Mesothelial cell of epicardium (in vitro differentiated cells): ENCODE results near the gene VAV3. TPM values are rescaled to one million over a fixed set of nuclear protein-coding genes. Genes with fewer than 3 reads are reported as not detected.

Experiments used
- DNase-seq, 2 experiments: peaks; one replicate each; pipeline ENCODE4 v3.0.0; 2021; ENCODE audit warnings: low spot score in 2 of 2; ENCODE audit not compliant: unreplicated experiment in 2 of 2
- H3K27ac Mint-ChIP-seq: 2 replicates; pipeline ENCODE4 v1.8.0; 2021; ENCODE audit warnings: mixed read lengths
- H3K27me3 Mint-ChIP-seq: 2 replicates; pipeline ENCODE4 v1.8.0; 2021; ENCODE audit warnings: low read depth, mixed read lengths
- H3K36me3 Mint-ChIP-seq: 2 replicates; pipeline ENCODE4 v1.8.0; 2021; ENCODE audit warnings: mixed read lengths
- H3K4me1 Mint-ChIP-seq: 2 replicates; pipeline ENCODE4 v1.8.0; 2021; ENCODE audit warnings: mixed read lengths
- H3K4me3 Mint-ChIP-seq: 2 replicates; pipeline ENCODE4 v1.8.0; 2021; ENCODE audit warnings: mild to moderate bottlenecking, moderate library complexity, mixed read lengths
- H3K9me3 Mint-ChIP-seq: 2 replicates; pipeline ENCODE4 v1.8.0; 2021; ENCODE audit warnings: mixed read lengths
- total RNA-seq: library from RNA; stranded (reverse); gene quantifications from 3 replicates; pipeline ENCODE4 v1.2.1, GENCODE V29; 2021
- TF ChIP-seq, protein P1 (sequence below): fragments of 200-600 bp; sonication (generic); IDR thresholded peaks from one replicate; pipeline ENCODE4 v1.5.0; 2021; ENCODE audit warnings: antibody characterized with exemption; ENCODE audit not compliant: unreplicated experiment

Gene VAV3
- total RNA-seq, 1 donor from 2014 or later: 3.2 TPM

DNA sequence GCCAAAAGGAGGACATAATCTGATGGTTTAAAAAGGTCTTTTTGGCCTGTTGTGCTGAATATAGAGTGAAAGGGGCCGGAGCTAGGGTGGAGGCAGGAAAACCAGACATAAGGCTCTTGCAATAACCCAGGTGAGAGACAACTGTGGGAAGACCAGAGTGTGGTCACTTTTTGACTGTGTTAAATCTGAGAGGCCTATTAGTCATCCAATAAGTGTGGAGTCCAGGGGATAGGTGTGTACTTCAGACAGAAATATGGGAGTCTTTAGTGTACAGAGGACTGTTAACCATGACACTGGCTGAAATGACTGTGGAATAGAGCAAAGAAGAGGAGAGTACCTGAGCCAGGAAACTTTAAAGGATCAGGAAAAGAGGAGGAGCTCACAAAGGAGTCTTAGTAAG is 89.3 kb downstream of the VAV3 start:
- Mint-ChIP-seq H3K27me3 (no peaks in the 10 kb centered on the region), H3K4me1 (peaks cover 12% of the 10 kb centered on the region), H3K4me3 (no peak overlapping the region), H3K36me3 (no peaks in the 10 kb centered on the region), H3K27ac (no peak overlapping the region), H3K9me3 (peaks cover 12% of the 10 kb centered on the region)
- TF ChIP-seq, protein P1, sequence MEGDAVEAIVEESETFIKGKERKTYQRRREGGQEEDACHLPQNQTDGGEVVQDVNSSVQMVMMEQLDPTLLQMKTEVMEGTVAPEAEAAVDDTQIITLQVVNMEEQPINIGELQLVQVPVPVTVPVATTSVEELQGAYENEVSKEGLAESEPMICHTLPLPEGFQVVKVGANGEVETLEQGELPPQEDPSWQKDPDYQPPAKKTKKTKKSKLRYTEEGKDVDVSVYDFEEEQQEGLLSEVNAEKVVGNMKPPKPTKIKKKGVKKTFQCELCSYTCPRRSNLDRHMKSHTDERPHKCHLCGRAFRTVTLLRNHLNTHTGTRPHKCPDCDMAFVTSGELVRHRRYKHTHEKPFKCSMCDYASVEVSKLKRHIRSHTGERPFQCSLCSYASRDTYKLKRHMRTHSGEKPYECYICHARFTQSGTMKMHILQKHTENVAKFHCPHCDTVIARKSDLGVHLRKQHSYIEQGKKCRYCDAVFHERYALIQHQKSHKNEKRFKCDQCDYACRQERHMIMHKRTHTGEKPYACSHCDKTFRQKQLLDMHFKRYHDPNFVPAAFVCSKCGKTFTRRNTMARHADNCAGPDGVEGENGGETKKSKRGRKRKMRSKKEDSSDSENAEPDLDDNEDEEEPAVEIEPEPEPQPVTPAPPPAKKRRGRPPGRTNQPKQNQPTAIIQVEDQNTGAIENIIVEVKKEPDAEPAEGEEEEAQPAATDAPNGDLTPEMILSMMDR: no peak
- no peak for DNase-seq

DNA sequence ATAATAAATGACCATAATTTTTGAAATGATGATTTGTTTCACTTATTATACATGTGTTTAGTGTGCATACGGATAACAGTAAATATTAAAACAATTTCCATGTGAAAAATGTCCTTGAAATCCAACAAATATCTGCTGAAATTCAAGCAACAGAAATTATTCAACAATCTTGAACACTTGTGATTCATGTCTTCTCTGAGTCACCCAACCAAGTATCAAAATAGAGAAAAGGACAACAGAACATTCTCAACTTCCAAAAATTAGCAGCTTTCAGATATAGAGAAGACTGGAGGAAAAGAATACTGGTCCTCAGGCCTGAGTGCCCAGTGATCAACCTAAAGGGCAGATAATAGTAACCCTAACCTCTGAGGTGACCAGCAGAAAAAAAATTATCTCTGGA is 90.8 kb downstream of the VAV3 start:
- H3K27ac Mint-ChIP-seq: no peak overlapping the region
- DNase-seq: no peak
- TF ChIP-seq, protein P1: no peak

DNA sequence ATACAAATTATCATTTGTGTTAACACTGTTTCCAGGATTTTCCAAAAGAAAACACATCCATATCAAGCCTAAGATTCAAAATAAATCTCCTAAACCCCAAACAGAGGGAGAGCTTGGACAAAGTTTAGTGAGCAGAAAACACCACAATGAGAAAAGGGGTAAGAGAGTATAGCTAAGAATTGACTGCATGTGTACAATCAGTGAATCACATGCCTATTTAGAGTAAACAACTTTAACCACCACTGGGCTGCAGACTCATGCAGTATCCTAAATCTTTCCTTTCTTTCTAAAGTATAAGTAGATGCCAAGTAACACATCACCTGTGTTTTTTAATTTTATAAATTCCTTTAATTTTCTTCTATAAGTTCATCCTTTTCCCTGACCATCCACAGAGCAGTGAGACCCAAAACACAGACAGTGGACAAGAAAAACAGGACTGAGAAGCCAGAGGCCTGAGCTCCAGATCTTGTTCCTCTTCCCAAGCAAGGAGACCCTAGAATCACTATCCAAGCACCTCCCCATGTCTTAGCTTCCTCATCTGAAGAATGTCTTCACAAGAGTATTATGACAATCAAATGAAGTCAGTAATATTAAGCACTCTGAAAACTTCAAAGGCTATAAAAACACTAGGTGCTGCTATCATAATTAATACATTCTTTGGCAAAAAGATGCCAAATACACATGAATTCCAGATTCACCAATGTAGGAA is 93.1 kb downstream of the VAV3 start:
- Mint-ChIP-seq H3K9me3 (peaks cover 11% of the 10 kb centered on the region), H3K27me3 (peaks cover 5% of the 10 kb centered on the region)
- no peak for DNase-seq

More for the DNA sequence above, 90.8 kb downstream of the VAV3 start:
- Mint-ChIP-seq H3K4me1 (peaks cover 6% of the 10 kb centered on the region), H3K9me3 (peaks cover 18% of the 10 kb centered on the region), H3K27me3 (peaks cover 3% of the 10 kb centered on the region), H3K4me3 (no peak overlapping the region), H3K36me3 (no peaks in the 10 kb centered on the region)

DNA sequence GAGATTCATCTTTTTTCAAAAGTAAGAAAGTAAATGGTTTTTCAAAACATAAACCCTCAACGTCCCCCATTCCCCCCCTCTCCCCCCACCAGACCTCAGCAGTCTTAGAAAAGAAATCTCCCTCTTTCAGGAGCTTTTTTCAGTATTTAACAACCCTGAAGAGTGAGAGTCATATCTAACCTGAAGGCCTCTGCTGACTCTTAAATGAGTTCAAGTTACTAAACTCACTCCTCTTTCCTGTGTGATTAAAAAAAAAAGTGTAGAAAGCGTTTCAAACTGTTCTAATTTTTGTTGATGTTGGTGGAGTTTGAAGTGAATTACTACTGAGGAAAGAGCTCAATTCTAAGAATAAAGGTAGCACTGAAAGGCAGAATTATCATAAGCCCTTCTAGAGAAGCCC is 93.7 kb downstream of the VAV3 start:
- TF ChIP-seq, protein P1: no peak
- Mint-ChIP-seq H3K27me3 (peaks cover 5% of the 10 kb centered on the region), H3K4me1 (no peaks in the 10 kb centered on the region), H3K9me3 (peaks cover 9% of the 10 kb centered on the region), H3K27ac (no peak overlapping the region), H3K4me3 (no peak overlapping the region), H3K36me3 (no peaks in the 10 kb centered on the region)
- DNase-seq: no peak

More for the DNA sequence above, 93.1 kb downstream of the VAV3 start:
- H3K4me1 Mint-ChIP-seq: no peaks in the 10 kb centered on the region
- no peak overlapping the region for H3K27ac Mint-ChIP-seq
- H3K4me3 Mint-ChIP-seq: no peak overlapping the region
- H3K36me3 Mint-ChIP-seq: no peaks in the 10 kb centered on the region
- TF ChIP-seq, protein P1: no peak

DNA sequence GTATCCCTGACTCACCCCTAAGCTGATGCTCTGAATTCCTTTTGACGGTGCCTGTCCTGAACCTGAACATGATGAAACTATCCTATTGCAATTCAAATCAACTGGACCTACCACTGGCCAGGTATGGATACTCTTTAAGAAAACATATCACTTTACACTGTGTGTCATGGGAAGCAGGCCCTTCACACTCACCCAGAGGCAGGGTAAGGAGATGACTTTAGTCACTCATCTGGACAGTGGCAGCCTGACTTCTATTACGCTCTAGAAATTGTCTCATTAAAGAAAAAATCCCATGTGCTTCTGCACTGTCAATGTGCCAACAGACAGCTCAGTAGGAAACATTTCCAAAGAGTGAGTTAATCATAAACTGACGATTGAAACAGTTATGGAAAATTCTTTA is 94.3 kb downstream of the VAV3 start:
- Mint-ChIP-seq H3K4me3 (no peak overlapping the region), H3K27me3 (peaks cover 5% of the 10 kb centered on the region), H3K4me1 (peaks cover 1% of the 10 kb centered on the region), H3K27ac (no peak overlapping the region), H3K36me3 (no peaks in the 10 kb centered on the region), H3K9me3 (peaks cover 6% of the 10 kb centered on the region)
- TF ChIP-seq, protein P1: no peak
- no peak for DNase-seq
